GM23338 (cell line): ENCODE data around the gene NLRP6. TPM values are rescaled to one million over a fixed set of nuclear protein-coding genes. Genes with fewer than 3 reads are reported as not detected.

Experiments
- ATAC-seq: fragments of 200-7000 bp; cut with Tn5 transposase; 3 replicates; pipeline ENCODE4 v1.9.1; 2020
- DNase-seq: peaks from one replicate; pipeline ENCODE4 v3.0.0-alpha.2; 2015; ENCODE audit warnings: low spot score
- H2AFZ ChIP-seq: fragments of 200-600 bp; sonication (generic); 2 replicates; pipeline ENCODE4 v1.8.0; 2016; ENCODE audit warnings: antibody characterized with exemption, mild to moderate bottlenecking, moderate library complexity
- H3F3A ChIP-seq: fragments of 200-600 bp; sonication (generic); replicated peaks from 2 replicates; pipeline ENCODE4 v1.8.0; 2017; ENCODE audit warnings: antibody characterized with exemption, mixed run types, low read depth
- H3K27ac ChIP-seq: fragments of 200-600 bp; sonication (generic); 2 replicates; pipeline ENCODE4 v1.6.1; 2016; ENCODE audit warnings: low read depth
- H3K27me3 ChIP-seq: fragments of 200-600 bp; sonication (generic); 2 replicates; pipeline ENCODE4 v1.8.0; 2016; ENCODE audit warnings: mild to moderate bottlenecking, mixed run types, moderate library complexity; ENCODE audit not compliant: insufficient read depth
- H3K36me3 ChIP-seq: fragments of 200-600 bp; sonication (generic); 2 replicates; pipeline ENCODE4 v1.8.0; 2016; ENCODE audit warnings: mild to moderate bottlenecking; ENCODE audit not compliant: insufficient read depth
- H3K4me1 ChIP-seq: fragments of 200-600 bp; sonication (generic); 2 replicates; pipeline ENCODE4 v1.8.0; 2016; ENCODE audit warnings: mild to moderate bottlenecking, moderate library complexity; ENCODE audit not compliant: insufficient read depth
- H3K4me2 ChIP-seq: fragments of 200-600 bp; sonication (generic); 2 replicates; pipeline ENCODE4 v1.7.1; 2017; ENCODE audit warnings: mixed run types
- H3K4me3 ChIP-seq: fragments of 200-600 bp; sonication (generic); 2 replicates; pipeline ENCODE4 v1.6.1; 2016; ENCODE audit warnings: mixed run types
- H3K79me2 ChIP-seq: fragments of 200-600 bp; sonication (generic); replicated peaks from 2 replicates; pipeline ENCODE4 v1.8.0; 2017; ENCODE audit warnings: mild to moderate bottlenecking; ENCODE audit not compliant: insufficient read depth
- H3K9me2 ChIP-seq: fragments of 200-600 bp; sonication (generic); 2 replicates; pipeline ENCODE4 v1.8.0; 2017; ENCODE audit not compliant: insufficient read depth
- H4K20me1 ChIP-seq: fragments of 200-600 bp; sonication (generic); replicated peaks from 2 replicates; pipeline ENCODE4 v1.8.0; 2017; ENCODE audit warnings: mild to moderate bottlenecking; ENCODE audit not compliant: insufficient read depth
- H3K27ac Mint-ChIP-seq: 2 replicates; pipeline ENCODE4 v1.8.0; 2020; ENCODE audit warnings: inconsistent platforms, mild to moderate bottlenecking, moderate library complexity, mixed read lengths
- H3K27me3 Mint-ChIP-seq: 3 replicates; pipeline ENCODE4 v1.8.0; 2022; ENCODE audit warnings: low read depth, mild to moderate bottlenecking, moderate library complexity, mixed read lengths, inconsistent platforms; ENCODE audit not compliant: insufficient read depth, poor library complexity
- H3K36me3 Mint-ChIP-seq: 3 replicates; pipeline ENCODE4 v1.8.0; 2021; ENCODE audit warnings: low read depth, mild to moderate bottlenecking, inconsistent platforms, moderate library complexity, mixed read lengths
- H3K4me1 Mint-ChIP-seq: 3 replicates; pipeline ENCODE4 v1.8.0; 2020; ENCODE audit warnings: mild to moderate bottlenecking, inconsistent platforms, mixed read lengths
- H3K4me3 Mint-ChIP-seq: 3 replicates; pipeline ENCODE4 v1.8.0; 2021; ENCODE audit warnings: moderate library complexity, mild to moderate bottlenecking, inconsistent platforms, mixed read lengths
- H3K9me3 Mint-ChIP-seq: 3 replicates; pipeline ENCODE4 v1.8.0; 2020; ENCODE audit warnings: moderate library complexity, mild to moderate bottlenecking, inconsistent platforms, mixed read lengths
- CREB1 ChIP-seq: fragments of 250-450 bp; sonication (Bioruptor Pico); IDR thresholded peaks from 2 replicates; pipeline ENCODE4 v1.5.0; 2020; ENCODE audit warnings: low read depth, mild to moderate bottlenecking, moderate library complexity
- REST ChIP-seq: IDR thresholded peaks from one replicate; pipeline ENCODE4 v1.6.1; 2018; ENCODE audit warnings: antibody characterized with exemption; ENCODE audit not compliant: unreplicated experiment
- STAT1 ChIP-seq: IDR thresholded peaks from one replicate; pipeline ENCODE4 v1.6.1; 2016; ENCODE audit warnings: antibody characterized with exemption; ENCODE audit not compliant: unreplicated experiment
- ZNF462 ChIP-seq: fragments of 250-450 bp; sonication (Bioruptor Pico); IDR thresholded peaks from 2 replicates; pipeline ENCODE4 v1.5.0; 2020; ENCODE audit warnings: mild to moderate bottlenecking, moderate library complexity
- polyA plus RNA-seq: library from polyadenylated mRNA; unstranded; fragments of >200 nt; fragmentation: Nextera tagmentation; extraction: Ambion mirVana; gene quantifications from 2 replicates; pipeline ENCODE4 v1.2.1, GENCODE V29; 2016
- total RNA-seq: library from RNA; depleted of rRNA; stranded (reverse); fragments of >200 nt; shearing (Covaris generic); gene quantifications from 2 replicates; pipeline ENCODE4 v1.2.3, GENCODE V29; 2014

The NLRP6 gene
- total and polyA plus RNA-seq, 2 experiments from 2014 or later = 0.15 to 0.73 TPM

GRCh38 chr11:280706-281485, 2.7 kb downstream of the NLRP6 start (continued):
- no peak for TF ChIP-seq ZNF462 (CRISPR knock-in tag)

GRCh38 chr11:281486-282161, 3.4 kb downstream of the NLRP6 start:
- no peaks in the 10 kb centered on the region for H3K9me3 Mint-ChIP-seq
- Histone ChIP-seq H3K4me2 (no peak overlapping the region), H3F3A (no peaks in the 10 kb centered on the region; the same call in 1 of the 2 replicates), H4K20me1 (no peaks in the 10 kb centered on the region), H3K4me1 (no peaks in the 10 kb centered on the region), H3K9me2 (no peaks in the 10 kb centered on the region), H3K36me3 (no peaks in the 10 kb centered on the region), H3K27ac (no peak overlapping the region), H3K79me2 (no peaks in the 10 kb centered on the region), H3K4me3 (no peak overlapping the region), H3K27me3 (peaks cover 60% of the 10 kb centered on the region), H2AFZ (no peak overlapping the region)
- no peak for DNase-seq
- TF ChIP-seq STAT1 = no peak
- no peak for TF ChIP-seq REST
- TF ChIP-seq CREB1 (CRISPR knock-in tag) = no peak
- ATAC-seq = no peak
- no peak overlapping the region for H3K27ac Mint-ChIP-seq
- no peak overlapping the region; the same call in 2 of the 3 replicates for H3K4me3 Mint-ChIP-seq
- H3K36me3 Mint-ChIP-seq = no peaks in the 10 kb centered on the region; the same call in 2 of the 3 replicates
- peaks cover 59% of the 10 kb centered on the region for H3K27me3 Mint-ChIP-seq
- H3K4me1 Mint-ChIP-seq = peaks cover 24% of the 10 kb centered on the region
